BLaER1 (cell line): ENCODE results near the gene EPHA8.

Experiments
- H3K27ac ChIP-seq: shearing (Covaris generic); formaldehyde crosslinking; 2 replicates; pipeline ENCODE4 v1.8.1; 2022
- H3K27me3 ChIP-seq: shearing (Covaris generic); formaldehyde crosslinking; 2 replicates; pipeline ENCODE4 v1.8.1; 2022
- H3K36me3 ChIP-seq: shearing (Covaris generic); formaldehyde crosslinking; 2 replicates; pipeline ENCODE4 v1.8.1; 2022
- H3K4me1 ChIP-seq: shearing (Covaris generic); formaldehyde crosslinking; 2 replicates; pipeline ENCODE4 v1.8.1; 2022
- H3K4me2 ChIP-seq: shearing (Covaris generic); formaldehyde crosslinking; 2 replicates; pipeline ENCODE4 v1.8.1; 2022
- H3K4me3 ChIP-seq: shearing (Covaris generic); formaldehyde crosslinking; 2 replicates; pipeline ENCODE4 v1.8.1; 2022
- H3K9ac ChIP-seq: shearing (Covaris generic); formaldehyde crosslinking; 2 replicates; pipeline ENCODE4 v1.8.1; 2022
- H3K9me3 ChIP-seq: shearing (Covaris generic); formaldehyde crosslinking; 2 replicates; pipeline ENCODE4 v1.8.1; 2022
- H4K20me1 ChIP-seq: shearing (Covaris generic); formaldehyde crosslinking; 2 replicates; pipeline ENCODE4 v1.8.1; 2022
- Cebpa-rat ChIP-seq: shearing (Covaris generic); IDR thresholded peaks from 2 replicates; pipeline ENCODE4 v1.8.1; 2022

Gene EPHA8

DNA sequence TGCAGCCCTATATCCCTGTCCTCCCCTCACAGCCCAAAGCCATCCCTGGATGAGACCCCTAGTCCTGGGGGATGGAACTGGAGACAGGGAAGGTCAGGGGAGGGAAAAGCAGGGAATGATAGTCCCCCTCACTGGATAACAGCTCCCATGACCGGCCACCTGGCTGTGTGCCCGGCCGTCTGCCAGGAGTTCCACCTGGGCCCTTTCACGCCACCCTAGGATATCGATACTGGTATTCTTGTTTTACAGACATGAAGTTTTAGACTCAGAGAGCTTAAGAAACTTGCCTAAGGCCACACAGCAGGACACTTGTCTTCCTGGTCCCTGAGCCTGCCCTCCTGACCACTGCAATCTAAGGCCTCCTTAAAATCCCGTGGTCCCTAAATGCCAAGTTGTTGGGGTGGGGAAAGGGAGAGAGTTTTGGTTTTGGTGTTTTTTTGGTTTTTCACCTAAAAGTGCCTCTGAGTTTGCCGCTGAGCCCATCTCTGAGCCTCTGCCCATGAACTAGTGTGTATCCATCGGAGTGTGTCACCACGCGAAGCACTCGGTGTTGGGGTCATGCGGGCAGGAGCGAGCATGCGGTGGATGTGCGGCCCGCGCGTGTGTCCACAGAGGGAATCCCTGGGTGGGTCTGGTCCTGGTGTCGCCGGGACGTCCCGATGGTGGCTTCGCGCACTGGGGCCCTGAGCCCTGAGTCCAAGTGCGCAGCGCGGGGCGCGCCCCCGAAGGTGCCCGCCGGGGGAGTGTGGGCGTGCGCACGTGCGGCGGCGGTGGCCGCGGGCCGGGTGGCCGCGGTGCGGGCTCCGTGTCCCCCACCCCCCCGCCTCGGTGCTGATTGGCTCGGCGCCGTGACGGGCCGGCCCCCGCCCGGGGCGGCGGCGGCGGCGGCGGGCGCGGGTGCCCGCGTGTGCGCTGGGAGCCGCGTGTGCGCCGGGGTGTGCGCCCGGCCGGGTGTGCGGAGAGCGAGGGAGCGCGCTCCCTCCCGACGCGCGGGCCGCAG, at the start of gene EPHA8:
Gene EPHA8, plus strand, starts transcription at position 906 of the 1,000 bp plus-strand sequence. CDS start 147 bp downstream, outside the sequence.
- Histone ChIP-seq H3K27me3 (peaks cover 33% of the 10 kb centered on the region), H3K9me3 (no peaks in the 10 kb centered on the region), H3K36me3 (no peaks in the 10 kb centered on the region), H3K27ac (no peak within 1 kb of the TSS), H4K20me1 (peaks cover 7% of the 10 kb centered on the region; the same call in 1 of the 2 replicates), H3K4me1 (no peaks in the 10 kb centered on the region), H3K4me3 (no peak within 1 kb of the TSS), H3K9ac (no peak within 1 kb of the TSS), H3K4me2 (no peak within 1 kb of the TSS)
- TF ChIP-seq Cebpa-rat, result no peak

- no peaks in the 10 kb centered on the region for H3K27me3 ChIP-seq
- no peak overlapping the region for H3K4me3 ChIP-seq
- H3K27ac ChIP-seq, result no peak overlapping the region
- H3K9ac ChIP-seq, result no peak overlapping the region
- no peak overlapping the region for H3K4me2 ChIP-seq
- no peaks in the 10 kb centered on the region for H3K4me1 ChIP-seq
- TF ChIP-seq Cebpa-rat, result no peak
- no peaks in the 10 kb centered on the region for H3K9me3 ChIP-seq
- no peaks in the 10 kb centered on the region; the same call in 1 of the 2 replicates for H4K20me1 ChIP-seq
- peaks cover 100% of the 10 kb centered on the region for H3K36me3 ChIP-seq
Observed at GRCh38 chr1:22516906-22517571, 46.2 kb upstream of the EPHA8 start.

- no peaks in the 10 kb centered on the region; the same call in 1 of the 2 replicates for H4K20me1 ChIP-seq
- no peak overlapping the region for H3K4me3 ChIP-seq
- H3K27ac ChIP-seq, result no peak overlapping the region
- no peaks in the 10 kb centered on the region for H3K9me3 ChIP-seq
- H3K36me3 ChIP-seq, result peaks cover 98% of the 10 kb centered on the region
- H3K4me1 ChIP-seq, result no peaks in the 10 kb centered on the region
- no peak for TF ChIP-seq Cebpa-rat
- no peak overlapping the region for H3K4me2 ChIP-seq
- H3K27me3 ChIP-seq, result no peaks in the 10 kb centered on the region
- H3K9ac ChIP-seq, result no peak overlapping the region
Observed at GRCh38 chr1:22517956-22518355, 45.3 kb upstream of the EPHA8 start.

DNA sequence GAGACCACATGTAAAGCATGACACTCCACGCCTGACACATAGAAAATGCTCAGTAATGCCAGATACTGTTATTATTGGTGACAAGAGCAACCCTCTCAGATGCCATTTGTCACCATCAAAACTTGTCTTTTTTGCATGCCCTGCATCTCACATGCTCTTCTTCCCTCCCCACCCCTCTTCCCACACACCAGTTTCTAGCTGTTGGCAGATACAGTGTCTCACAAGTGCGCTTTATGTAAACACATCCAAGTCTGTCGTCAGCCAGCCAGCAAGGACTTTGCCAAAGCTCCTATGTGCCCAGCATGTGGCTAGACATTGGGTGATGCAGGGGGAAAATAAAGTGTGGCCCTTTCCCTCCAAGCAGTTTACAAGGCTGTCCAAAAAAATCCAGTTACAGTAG, 44.9 kb upstream of the EPHA8 start:
- no peak overlapping the region for H3K27ac ChIP-seq
- no peaks in the 10 kb centered on the region; the same call in 1 of the 2 replicates for H4K20me1 ChIP-seq
- no peaks in the 10 kb centered on the region for H3K9me3 ChIP-seq
- H3K36me3 ChIP-seq, result peaks cover 97% of the 10 kb centered on the region
- no peak for TF ChIP-seq Cebpa-rat
- no peaks in the 10 kb centered on the region for H3K4me1 ChIP-seq
- H3K9ac ChIP-seq, result no peak overlapping the region
- H3K4me3 ChIP-seq, result no peak overlapping the region
- H3K27me3 ChIP-seq, result no peaks in the 10 kb centered on the region
- no peak overlapping the region for H3K4me2 ChIP-seq

- H3K27me3 ChIP-seq, result no peaks in the 10 kb centered on the region
- H4K20me1 ChIP-seq, result no peaks in the 10 kb centered on the region; the same call in 1 of the 2 replicates
- no peak overlapping the region for H3K4me2 ChIP-seq
- no peak overlapping the region for H3K4me3 ChIP-seq
- no peak for TF ChIP-seq Cebpa-rat
- no peaks in the 10 kb centered on the region for H3K9me3 ChIP-seq
- H3K9ac ChIP-seq, result no peak overlapping the region
- H3K4me1 ChIP-seq, result no peaks in the 10 kb centered on the region
- no peak overlapping the region for H3K27ac ChIP-seq
- H3K36me3 ChIP-seq, result peaks cover 97% of the 10 kb centered on the region
Observed at GRCh38 chr1:22520871-22521270, 42.4 kb upstream of the EPHA8 start.

DNA sequence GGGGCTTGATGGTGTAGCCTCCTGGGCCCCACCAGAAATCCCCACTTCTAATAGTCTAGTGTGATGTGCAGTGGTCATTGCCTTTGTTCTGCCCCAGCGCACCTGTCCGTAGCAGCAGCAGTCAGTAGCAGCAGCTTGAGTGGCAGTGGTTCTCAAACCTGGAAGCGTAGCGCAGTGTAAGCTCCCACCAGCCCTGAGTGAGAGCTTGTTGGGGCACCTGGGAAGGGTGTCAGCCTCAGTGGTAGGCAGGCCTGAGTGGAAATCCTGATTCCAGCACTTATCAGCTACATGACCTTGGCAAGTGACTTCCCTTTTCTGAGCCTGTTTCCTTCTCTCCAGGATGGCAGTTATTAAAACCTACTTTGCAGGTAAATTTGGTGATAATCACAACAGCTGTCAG, 41.6 kb upstream of the EPHA8 start:
- H4K20me1 ChIP-seq, result no peaks in the 10 kb centered on the region; the same call in 1 of the 2 replicates
- no peak overlapping the region for H3K4me2 ChIP-seq
- no peak overlapping the region for H3K9ac ChIP-seq
- H3K27ac ChIP-seq, result no peak overlapping the region
- H3K36me3 ChIP-seq, result peaks cover 97% of the 10 kb centered on the region
- H3K27me3 ChIP-seq, result no peaks in the 10 kb centered on the region
- no peak for TF ChIP-seq Cebpa-rat
- no peaks in the 10 kb centered on the region for H3K9me3 ChIP-seq
- no peak overlapping the region for H3K4me3 ChIP-seq
- no peaks in the 10 kb centered on the region for H3K4me1 ChIP-seq

GRCh38 chr1:22522221-22522743, 41.0 kb upstream of the EPHA8 start:
- peaks cover 97% of the 10 kb centered on the region for H3K36me3 ChIP-seq
- no peak for TF ChIP-seq Cebpa-rat

GRCh38 chr1:22524481-22524880, 38.8 kb upstream of the EPHA8 start:
- Histone ChIP-seq H3K9ac (no peak overlapping the region), H3K4me2 (no peak overlapping the region)
- TF ChIP-seq Cebpa-rat, result no peak

More at GRCh38 chr1:22522221-22522743, 41.0 kb upstream of the EPHA8 start:
- H4K20me1 ChIP-seq, result no peaks in the 10 kb centered on the region; the same call in 1 of the 2 replicates
- H3K27ac ChIP-seq, result no peak overlapping the region
- H3K4me1 ChIP-seq, result no peaks in the 10 kb centered on the region
- H3K27me3 ChIP-seq, result no peaks in the 10 kb centered on the region
- H3K4me2 ChIP-seq, result no peak overlapping the region
- no peak overlapping the region for H3K9ac ChIP-seq
- H3K4me3 ChIP-seq, result no peak overlapping the region
- no peaks in the 10 kb centered on the region for H3K9me3 ChIP-seq

GRCh38 chr1:22525211-22525610, 38.1 kb upstream of the EPHA8 start:
- no peaks in the 10 kb centered on the region; the same call in 1 of the 2 replicates for H4K20me1 ChIP-seq
- no peak overlapping the region for H3K4me3 ChIP-seq
- no peak overlapping the region for H3K4me2 ChIP-seq

More at GRCh38 chr1:22524481-22524880, 38.8 kb upstream of the EPHA8 start:
- H3K27me3 ChIP-seq, result no peaks in the 10 kb centered on the region
- H3K9me3 ChIP-seq, result no peaks in the 10 kb centered on the region
- no peaks in the 10 kb centered on the region; the same call in 1 of the 2 replicates for H4K20me1 ChIP-seq
- H3K27ac ChIP-seq, result no peak overlapping the region
- no peak overlapping the region for H3K4me3 ChIP-seq
- H3K4me1 ChIP-seq, result no peaks in the 10 kb centered on the region
- peaks cover 97% of the 10 kb centered on the region for H3K36me3 ChIP-seq

More at GRCh38 chr1:22525211-22525610, 38.1 kb upstream of the EPHA8 start:
- Histone ChIP-seq H3K27ac (no peak overlapping the region), H3K9me3 (no peaks in the 10 kb centered on the region), H3K36me3 (peaks cover 95% of the 10 kb centered on the region), H3K27me3 (no peaks in the 10 kb centered on the region), H3K4me1 (no peaks in the 10 kb centered on the region), H3K9ac (no peak overlapping the region)
- no peak for TF ChIP-seq Cebpa-rat
